GM23338 (cell line): ENCODE results near the gene HAPLN3. TPM values are rescaled to one million over a fixed set of nuclear protein-coding genes. Genes with fewer than 3 reads are reported as not detected.

ENCODE experiments used
- ATAC-seq: fragments of 200-7000 bp; cut with Tn5 transposase; 3 replicates; pipeline ENCODE4 v1.9.1; 2020
- DNase-seq: peaks from one replicate; pipeline ENCODE4 v3.0.0-alpha.2; 2015; ENCODE audit warnings: low spot score
- H2AFZ ChIP-seq: fragments of 200-600 bp; sonication (generic); 2 replicates; pipeline ENCODE4 v1.8.0; 2016; ENCODE audit warnings: antibody characterized with exemption, mild to moderate bottlenecking, moderate library complexity
- H3F3A ChIP-seq: fragments of 200-600 bp; sonication (generic); replicated peaks from 2 replicates; pipeline ENCODE4 v1.8.0; 2017; ENCODE audit warnings: antibody characterized with exemption, mixed run types, low read depth
- H3K27ac ChIP-seq: fragments of 200-600 bp; sonication (generic); 2 replicates; pipeline ENCODE4 v1.6.1; 2016; ENCODE audit warnings: low read depth
- H3K27me3 ChIP-seq: fragments of 200-600 bp; sonication (generic); 2 replicates; pipeline ENCODE4 v1.8.0; 2016; ENCODE audit warnings: mild to moderate bottlenecking, mixed run types, moderate library complexity; ENCODE audit not compliant: insufficient read depth
- H3K36me3 ChIP-seq: fragments of 200-600 bp; sonication (generic); 2 replicates; pipeline ENCODE4 v1.8.0; 2016; ENCODE audit warnings: mild to moderate bottlenecking; ENCODE audit not compliant: insufficient read depth
- H3K4me1 ChIP-seq: fragments of 200-600 bp; sonication (generic); 2 replicates; pipeline ENCODE4 v1.8.0; 2016; ENCODE audit warnings: mild to moderate bottlenecking, moderate library complexity; ENCODE audit not compliant: insufficient read depth
- H3K4me2 ChIP-seq: fragments of 200-600 bp; sonication (generic); 2 replicates; pipeline ENCODE4 v1.7.1; 2017; ENCODE audit warnings: mixed run types
- H3K4me3 ChIP-seq: fragments of 200-600 bp; sonication (generic); 2 replicates; pipeline ENCODE4 v1.6.1; 2016; ENCODE audit warnings: mixed run types
- H3K79me2 ChIP-seq: fragments of 200-600 bp; sonication (generic); replicated peaks from 2 replicates; pipeline ENCODE4 v1.8.0; 2017; ENCODE audit warnings: mild to moderate bottlenecking; ENCODE audit not compliant: insufficient read depth
- H3K9me2 ChIP-seq: fragments of 200-600 bp; sonication (generic); 2 replicates; pipeline ENCODE4 v1.8.0; 2017; ENCODE audit not compliant: insufficient read depth
- H4K20me1 ChIP-seq: fragments of 200-600 bp; sonication (generic); replicated peaks from 2 replicates; pipeline ENCODE4 v1.8.0; 2017; ENCODE audit warnings: mild to moderate bottlenecking; ENCODE audit not compliant: insufficient read depth
- H3K27ac Mint-ChIP-seq: 2 replicates; pipeline ENCODE4 v1.8.0; 2020; ENCODE audit warnings: inconsistent platforms, mild to moderate bottlenecking, moderate library complexity, mixed read lengths
- H3K27me3 Mint-ChIP-seq: 3 replicates; pipeline ENCODE4 v1.8.0; 2022; ENCODE audit warnings: low read depth, mild to moderate bottlenecking, moderate library complexity, mixed read lengths, inconsistent platforms; ENCODE audit not compliant: insufficient read depth, poor library complexity
- H3K36me3 Mint-ChIP-seq: 3 replicates; pipeline ENCODE4 v1.8.0; 2021; ENCODE audit warnings: low read depth, mild to moderate bottlenecking, inconsistent platforms, moderate library complexity, mixed read lengths
- H3K4me1 Mint-ChIP-seq: 3 replicates; pipeline ENCODE4 v1.8.0; 2020; ENCODE audit warnings: mild to moderate bottlenecking, inconsistent platforms, mixed read lengths
- H3K4me3 Mint-ChIP-seq: 3 replicates; pipeline ENCODE4 v1.8.0; 2021; ENCODE audit warnings: moderate library complexity, mild to moderate bottlenecking, inconsistent platforms, mixed read lengths
- H3K9me3 Mint-ChIP-seq: 3 replicates; pipeline ENCODE4 v1.8.0; 2020; ENCODE audit warnings: moderate library complexity, mild to moderate bottlenecking, inconsistent platforms, mixed read lengths
- EZH2 ChIP-seq: fragments of 200-600 bp; sonication (generic); IDR thresholded peaks from one replicate; pipeline ENCODE4 v1.8.0; 2017; ENCODE audit warnings: antibody characterized with exemption, mild to moderate bottlenecking, low read depth; ENCODE audit not compliant: unreplicated experiment
- EZH2phosphoT487 ChIP-seq: fragments of 200-600 bp; sonication (generic); IDR thresholded peaks from one replicate; pipeline ENCODE4 v1.8.1; 2018; ENCODE audit warnings: antibody characterized with exemption; ENCODE audit not compliant: unreplicated experiment
- POLR2AphosphoS5 ChIP-seq: IDR thresholded peaks from 2 replicates; pipeline ENCODE4 v1.6.1; 2016; ENCODE audit warnings: antibody characterized with exemption, low read depth
- STAT1 ChIP-seq: IDR thresholded peaks from one replicate; pipeline ENCODE4 v1.6.1; 2016; ENCODE audit warnings: antibody characterized with exemption; ENCODE audit not compliant: unreplicated experiment
- ZNF114 ChIP-seq: fragments of 250-450 bp; sonication (Bioruptor Pico); IDR thresholded peaks from 2 replicates; pipeline ENCODE4 v1.5.0; 2020; ENCODE audit warnings: mild to moderate bottlenecking, moderate library complexity
- ZNF331 ChIP-seq: fragments of 250-450 bp; sonication (Bioruptor Pico); IDR thresholded peaks from 2 replicates; pipeline ENCODE4 v1.5.0; 2020; ENCODE audit warnings: low read depth, mild to moderate bottlenecking, moderate library complexity
- polyA plus RNA-seq: library from polyadenylated mRNA; unstranded; fragments of >200 nt; fragmentation: Nextera tagmentation; extraction: Ambion mirVana; gene quantifications from 2 replicates; pipeline ENCODE4 v1.2.1, GENCODE V29; 2016
- total RNA-seq: library from RNA; depleted of rRNA; stranded (reverse); fragments of >200 nt; shearing (Covaris generic); gene quantifications from 2 replicates; pipeline ENCODE4 v1.2.3, GENCODE V29; 2014
- TF ChIP-seq, protein P1 (sequence below), 2 experiments: fragments of 200-600 bp in 1 of 2; sonication (generic) in 1 of 2; conservative IDR thresholded peaks; 2 replicates each; pipeline versions ENCODE4 v1.5.1 to v1.6.1; 2016 to 2017; ENCODE audit warnings: antibody characterized with exemption in 2 of 2, low read depth in 2 of 2, mild to moderate bottlenecking in 2 of 2, moderate library complexity in 1 of 2
- TF ChIP-seq, protein P2 (sequence below): fragments of 250-450 bp; sonication (Bioruptor Pico); IDR thresholded peaks from 2 replicates; pipeline ENCODE4 v1.5.0; 2020; ENCODE audit warnings: mild to moderate bottlenecking, moderate library complexity

The HAPLN3 gene
- total and polyA plus RNA-seq, 2 experiments from 2014 or later, result 22.7 to 62.6 TPM

DNA sequence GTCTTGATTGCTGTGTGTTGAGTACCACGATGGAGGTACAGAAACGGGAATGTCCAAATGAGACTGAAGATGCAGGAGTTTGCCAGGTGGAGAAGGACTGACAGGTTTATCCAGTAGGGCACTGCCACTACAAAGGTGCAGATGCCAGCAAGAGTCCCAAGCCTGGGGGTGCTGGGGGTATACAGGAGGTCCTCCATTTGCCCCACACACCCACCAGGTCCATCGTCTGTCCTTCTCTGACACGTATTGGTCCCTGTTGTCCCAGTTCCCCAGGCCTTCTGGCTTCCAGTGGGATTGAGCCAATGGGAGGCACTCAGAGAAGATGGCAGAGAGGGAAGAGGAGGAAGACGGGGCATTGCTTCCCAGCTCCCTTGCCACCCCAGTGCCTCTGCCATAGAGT, 6.6 kb downstream of the HAPLN3 start:
- Mint-ChIP-seq H3K27me3 (peaks cover 10% of the 10 kb centered on the region), H3K4me3 (no peak overlapping the region), H3K36me3 (peaks cover 38% of the 10 kb centered on the region), H3K4me1 (peaks cover 12% of the 10 kb centered on the region), H3K27ac (no peak overlapping the region), H3K9me3 (no peaks in the 10 kb centered on the region)
- H3K4me1 ChIP-seq, result peaks cover 3% of the 10 kb centered on the region; the same call in 1 of the 2 replicates
- ATAC-seq (no peak), DNase-seq (no peak)
- no peaks in the 10 kb centered on the region for H3K27me3 ChIP-seq
- H3K9me2 ChIP-seq, result no peaks in the 10 kb centered on the region
- H3F3A ChIP-seq, result 0 out of 2 replicates have a peak, but pooled peaks cover 12% of the 10 kb centered on the region
- H3K27ac ChIP-seq, result no peak overlapping the region
- H3K36me3 ChIP-seq, result no peaks in the 10 kb centered on the region; the same call in 1 of the 2 replicates
- TF ChIP-seq, protein P1, sequence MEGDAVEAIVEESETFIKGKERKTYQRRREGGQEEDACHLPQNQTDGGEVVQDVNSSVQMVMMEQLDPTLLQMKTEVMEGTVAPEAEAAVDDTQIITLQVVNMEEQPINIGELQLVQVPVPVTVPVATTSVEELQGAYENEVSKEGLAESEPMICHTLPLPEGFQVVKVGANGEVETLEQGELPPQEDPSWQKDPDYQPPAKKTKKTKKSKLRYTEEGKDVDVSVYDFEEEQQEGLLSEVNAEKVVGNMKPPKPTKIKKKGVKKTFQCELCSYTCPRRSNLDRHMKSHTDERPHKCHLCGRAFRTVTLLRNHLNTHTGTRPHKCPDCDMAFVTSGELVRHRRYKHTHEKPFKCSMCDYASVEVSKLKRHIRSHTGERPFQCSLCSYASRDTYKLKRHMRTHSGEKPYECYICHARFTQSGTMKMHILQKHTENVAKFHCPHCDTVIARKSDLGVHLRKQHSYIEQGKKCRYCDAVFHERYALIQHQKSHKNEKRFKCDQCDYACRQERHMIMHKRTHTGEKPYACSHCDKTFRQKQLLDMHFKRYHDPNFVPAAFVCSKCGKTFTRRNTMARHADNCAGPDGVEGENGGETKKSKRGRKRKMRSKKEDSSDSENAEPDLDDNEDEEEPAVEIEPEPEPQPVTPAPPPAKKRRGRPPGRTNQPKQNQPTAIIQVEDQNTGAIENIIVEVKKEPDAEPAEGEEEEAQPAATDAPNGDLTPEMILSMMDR (conservative IDR thresholded peaks at IDR 0.05; ENCODE audit: low read depth in 2 of 2), result no peak
- no peak for TF ChIP-seq ZNF114 (CRISPR knock-in tag)
- H3K4me2 ChIP-seq, result no peak overlapping the region
- no peak overlapping the region for H3K4me3 ChIP-seq
- no peaks in the 10 kb centered on the region; the same call in 1 of the 2 replicates for H4K20me1 ChIP-seq
- H3K79me2 ChIP-seq, result peaks cover 3% of the 10 kb centered on the region; the same call in 1 of the 2 replicates
- H2AFZ ChIP-seq, result no peak overlapping the region

DNA sequence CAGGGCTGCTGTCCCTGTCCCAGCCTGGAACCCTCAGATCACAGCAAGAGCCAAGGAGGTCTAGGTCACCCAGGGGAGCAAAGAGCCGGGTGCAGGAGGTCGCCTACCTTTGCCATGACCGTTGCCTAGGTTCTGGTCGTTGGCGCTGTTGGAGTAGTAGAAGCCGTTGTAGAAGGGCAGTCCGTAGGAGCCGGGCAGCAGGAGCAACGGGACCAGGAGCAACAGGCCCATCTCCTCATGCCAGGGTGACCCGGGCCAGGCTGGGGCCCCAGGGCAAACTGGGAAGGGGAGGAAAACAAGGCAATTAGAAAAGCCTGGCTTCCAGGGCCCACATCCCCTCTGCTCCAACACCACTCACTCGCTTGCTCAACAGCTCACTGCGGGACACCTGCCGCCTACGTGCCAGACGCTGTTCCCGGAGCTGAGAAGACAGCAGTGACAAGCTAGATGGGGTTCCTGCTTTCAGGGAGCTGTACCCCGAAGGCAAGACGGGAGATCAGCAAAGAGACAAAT, 8.2 kb downstream of the HAPLN3 start:
- no peaks in the 10 kb centered on the region for H3K9me3 Mint-ChIP-seq
- Histone ChIP-seq H3F3A (0 out of 2 replicates have a peak, but pooled peaks cover 10% of the 10 kb centered on the region), H3K36me3 (no peaks in the 10 kb centered on the region; the same call in 1 of the 2 replicates), H3K4me3 (no peak overlapping the region), H3K4me1 (peaks cover 3% of the 10 kb centered on the region; the same call in 1 of the 2 replicates), H3K27me3 (no peaks in the 10 kb centered on the region), H4K20me1 (no peaks in the 10 kb centered on the region), H3K79me2 (peaks cover 5% of the 10 kb centered on the region; the same call in 1 of the 2 replicates), H2AFZ (no peak overlapping the region), H3K4me2 (no peak overlapping the region), H3K27ac (0 out of 2 replicates have a peak overlapping the region, but pooled peaks have one; percentile 45), H3K9me2 (no peaks in the 10 kb centered on the region)
- H3K36me3 Mint-ChIP-seq, result peaks cover 52% of the 10 kb centered on the region
- no peak overlapping the region for H3K4me3 Mint-ChIP-seq
- DNase-seq (no peak), ATAC-seq (no peak)
- H3K4me1 Mint-ChIP-seq, result peaks cover 12% of the 10 kb centered on the region
- H3K27ac Mint-ChIP-seq, result no peak overlapping the region; the same call in 1 of the 2 replicates
- H3K27me3 Mint-ChIP-seq, result peaks cover 10% of the 10 kb centered on the region
- TF ChIP-seq, protein P2, sequence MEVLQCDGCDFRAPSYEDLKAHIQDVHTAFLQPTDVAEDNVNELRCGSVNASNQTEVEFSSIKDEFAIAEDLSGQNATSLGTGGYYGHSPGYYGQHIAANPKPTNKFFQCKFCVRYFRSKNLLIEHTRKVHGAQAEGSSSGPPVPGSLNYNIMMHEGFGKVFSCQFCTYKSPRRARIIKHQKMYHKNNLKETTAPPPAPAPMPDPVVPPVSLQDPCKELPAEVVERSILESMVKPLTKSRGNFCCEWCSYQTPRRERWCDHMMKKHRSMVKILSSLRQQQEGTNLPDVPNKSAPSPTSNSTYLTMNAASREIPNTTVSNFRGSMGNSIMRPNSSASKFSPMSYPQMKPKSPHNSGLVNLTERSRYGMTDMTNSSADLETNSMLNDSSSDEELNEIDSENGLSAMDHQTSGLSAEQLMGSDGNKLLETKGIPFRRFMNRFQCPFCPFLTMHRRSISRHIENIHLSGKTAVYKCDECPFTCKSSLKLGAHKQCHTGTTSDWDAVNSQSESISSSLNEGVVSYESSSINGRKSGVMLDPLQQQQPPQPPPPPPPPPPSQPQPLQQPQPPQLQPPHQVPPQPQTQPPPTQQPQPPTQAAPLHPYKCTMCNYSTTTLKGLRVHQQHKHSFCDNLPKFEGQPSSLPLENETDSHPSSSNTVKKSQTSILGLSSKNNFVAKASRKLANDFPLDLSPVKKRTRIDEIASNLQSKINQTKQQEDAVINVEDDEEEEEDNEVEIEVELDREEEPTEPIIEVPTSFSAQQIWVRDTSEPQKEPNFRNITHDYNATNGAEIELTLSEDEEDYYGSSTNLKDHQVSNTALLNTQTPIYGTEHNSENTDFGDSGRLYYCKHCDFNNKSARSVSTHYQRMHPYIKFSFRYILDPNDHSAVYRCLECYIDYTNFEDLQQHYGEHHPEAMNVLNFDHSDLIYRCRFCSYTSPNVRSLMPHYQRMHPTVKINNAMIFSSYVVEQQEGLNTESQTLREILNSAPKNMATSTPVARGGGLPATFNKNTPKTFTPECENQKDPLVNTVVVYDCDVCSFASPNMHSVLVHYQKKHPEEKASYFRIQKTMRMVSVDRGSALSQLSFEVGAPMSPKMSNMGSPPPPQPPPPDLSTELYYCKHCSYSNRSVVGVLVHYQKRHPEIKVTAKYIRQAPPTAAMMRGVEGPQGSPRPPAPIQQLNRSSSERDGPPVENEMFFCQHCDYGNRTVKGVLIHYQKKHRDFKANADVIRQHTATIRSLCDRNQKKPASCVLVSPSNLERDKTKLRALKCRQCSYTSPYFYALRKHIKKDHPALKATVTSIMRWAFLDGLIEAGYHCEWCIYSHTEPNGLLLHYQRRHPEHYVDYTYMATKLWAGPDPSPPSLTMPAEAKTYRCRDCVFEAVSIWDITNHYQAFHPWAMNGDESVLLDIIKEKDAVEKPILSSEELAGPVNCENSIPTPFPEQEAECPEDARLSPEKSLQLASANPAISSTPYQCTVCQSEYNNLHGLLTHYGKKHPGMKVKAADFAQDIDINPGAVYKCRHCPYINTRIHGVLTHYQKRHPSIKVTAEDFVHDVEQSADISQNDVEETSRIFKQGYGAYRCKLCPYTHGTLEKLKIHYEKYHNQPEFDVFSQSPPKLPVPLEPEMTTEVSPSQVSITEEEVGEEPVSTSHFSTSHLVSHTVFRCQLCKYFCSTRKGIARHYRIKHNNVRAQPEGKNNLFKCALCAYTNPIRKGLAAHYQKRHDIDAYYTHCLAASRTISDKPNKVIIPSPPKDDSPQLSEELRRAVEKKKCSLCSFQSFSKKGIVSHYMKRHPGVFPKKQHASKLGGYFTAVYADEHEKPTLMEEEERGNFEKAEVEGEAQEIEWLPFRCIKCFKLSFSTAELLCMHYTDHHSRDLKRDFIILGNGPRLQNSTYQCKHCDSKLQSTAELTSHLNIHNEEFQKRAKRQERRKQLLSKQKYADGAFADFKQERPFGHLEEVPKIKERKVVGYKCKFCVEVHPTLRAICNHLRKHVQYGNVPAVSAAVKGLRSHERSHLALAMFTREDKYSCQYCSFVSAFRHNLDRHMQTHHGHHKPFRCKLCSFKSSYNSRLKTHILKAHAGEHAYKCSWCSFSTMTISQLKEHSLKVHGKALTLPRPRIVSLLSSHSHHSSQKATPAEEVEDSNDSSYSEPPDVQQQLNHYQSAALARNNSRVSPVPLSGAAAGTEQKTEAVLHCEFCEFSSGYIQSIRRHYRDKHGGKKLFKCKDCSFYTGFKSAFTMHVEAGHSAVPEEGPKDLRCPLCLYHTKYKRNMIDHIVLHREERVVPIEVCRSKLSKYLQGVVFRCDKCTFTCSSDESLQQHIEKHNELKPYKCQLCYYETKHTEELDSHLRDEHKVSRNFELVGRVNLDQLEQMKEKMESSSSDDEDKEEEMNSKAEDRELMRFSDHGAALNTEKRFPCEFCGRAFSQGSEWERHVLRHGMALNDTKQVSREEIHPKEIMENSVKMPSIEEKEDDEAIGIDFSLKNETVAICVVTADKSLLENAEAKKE (CRISPR knock-in tag), result no peak
- TF ChIP-seq EZH2phosphoT487 (no peak), ZNF114 (CRISPR knock-in tag) (no peak), STAT1 (no peak), POLR2AphosphoS5 (no peak), EZH2 (no peak), ZNF331 (CRISPR knock-in tag) (no peak)
- TF ChIP-seq, protein P1 (conservative IDR thresholded peaks at IDR 0.05; ENCODE audit: low read depth in 2 of 2), result no peak
